Urinary bladder (tissue), 4 donors: Measurements from ENCODE around the gene ZFYVE28. TPM values are rescaled to one million over a fixed set of nuclear protein-coding genes. Genes with fewer than 3 reads are reported as not detected.

Experiments used
- DNase-seq: peaks from one replicate; pipeline ENCODE4 v3.0.0-alpha.2; 2015; ENCODE audit errors: extremely low spot score
- H3K27ac ChIP-seq: one replicate; pipeline ENCODE4 v1.5.1; 2013; ENCODE audit warnings: low read depth, mild to moderate bottlenecking, moderate library complexity
- H3K36me3 ChIP-seq: one replicate; pipeline ENCODE4 v1.6.1; 2013; ENCODE audit warnings: mild to moderate bottlenecking, moderate library complexity; ENCODE audit not compliant: insufficient read depth
- H3K4me1 ChIP-seq: one replicate; pipeline ENCODE4 v1.6.1; 2013; ENCODE audit warnings: mild to moderate bottlenecking, moderate library complexity; ENCODE audit not compliant: insufficient read depth
- H3K4me3 ChIP-seq: one replicate; pipeline ENCODE4 v1.5.1; 2013; ENCODE audit warnings: low read depth, low read length
- WGBS: extraction: QIAGEN DNeasy Blood & Tissue Kit; methylation state at CpG from one replicate; pipeline ENCODE4 v1.1.7; 2013; 5-methylcytosine and 5-hydroxymethylcytosine counted together
- polyA plus RNA-seq: library from polyadenylated mRNA; stranded (reverse); fragments of 200-250 nt; gene quantifications from one replicate; pipeline ENCODE4 v1.2.3, GENCODE V29; 2013
- total RNA-seq: library from RNA; depleted of rRNA; stranded (reverse); fragments of >200 nt; gene quantifications from one replicate; pipeline ENCODE4 v1.2.3, GENCODE V29; 2014
- donor health status: healthy with polysubstance abuse.
- donor health status: healthy.

Gene ZFYVE28
- total and polyA plus RNA-seq, 2 donors = 6.3 to 8.4 TPM

DNA sequence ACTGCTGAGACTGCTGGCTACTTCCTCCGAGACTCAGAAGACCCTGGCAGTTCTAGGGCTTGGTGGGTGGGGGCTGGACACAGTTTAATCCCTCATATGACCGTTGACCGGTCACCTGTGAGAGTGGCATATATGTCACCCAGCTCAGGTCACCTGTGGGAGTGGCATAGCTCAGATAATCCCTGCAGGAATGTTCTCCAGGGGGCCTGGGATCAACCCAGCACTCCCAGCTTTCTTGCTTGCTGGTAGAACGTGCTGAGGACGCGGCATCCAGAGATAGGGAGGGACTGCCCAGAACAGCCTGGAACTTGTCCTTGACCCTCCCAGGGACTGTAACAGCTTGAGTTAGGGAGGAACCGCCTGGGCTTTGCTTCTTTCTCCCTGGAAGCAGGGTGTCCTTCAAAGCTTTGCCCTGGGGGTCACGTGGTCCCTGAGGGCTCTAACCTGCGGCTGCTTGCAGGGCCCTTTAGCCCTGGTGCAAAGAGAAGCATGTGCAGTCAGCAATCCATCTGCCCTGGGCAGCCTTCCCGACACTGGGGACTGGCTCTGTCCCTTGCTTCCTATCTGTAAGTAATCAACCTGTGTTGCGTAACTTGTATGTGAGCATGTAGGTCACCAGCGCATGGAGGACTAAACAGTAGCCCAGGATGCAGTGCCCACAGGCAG, 55.3 kb downstream of the ZFYVE28 start:
- no peak for DNase-seq
- no peak overlapping the region for H3K27ac ChIP-seq
- H3K4me3 ChIP-seq = no peak overlapping the region
- H3K4me1 ChIP-seq = peaks cover 3% of the 10 kb centered on the region
- no peaks in the 10 kb centered on the region for H3K36me3 ChIP-seq
- WGBS = 78% methylated on average over 12 of the region's 12 CpGs

DNA sequence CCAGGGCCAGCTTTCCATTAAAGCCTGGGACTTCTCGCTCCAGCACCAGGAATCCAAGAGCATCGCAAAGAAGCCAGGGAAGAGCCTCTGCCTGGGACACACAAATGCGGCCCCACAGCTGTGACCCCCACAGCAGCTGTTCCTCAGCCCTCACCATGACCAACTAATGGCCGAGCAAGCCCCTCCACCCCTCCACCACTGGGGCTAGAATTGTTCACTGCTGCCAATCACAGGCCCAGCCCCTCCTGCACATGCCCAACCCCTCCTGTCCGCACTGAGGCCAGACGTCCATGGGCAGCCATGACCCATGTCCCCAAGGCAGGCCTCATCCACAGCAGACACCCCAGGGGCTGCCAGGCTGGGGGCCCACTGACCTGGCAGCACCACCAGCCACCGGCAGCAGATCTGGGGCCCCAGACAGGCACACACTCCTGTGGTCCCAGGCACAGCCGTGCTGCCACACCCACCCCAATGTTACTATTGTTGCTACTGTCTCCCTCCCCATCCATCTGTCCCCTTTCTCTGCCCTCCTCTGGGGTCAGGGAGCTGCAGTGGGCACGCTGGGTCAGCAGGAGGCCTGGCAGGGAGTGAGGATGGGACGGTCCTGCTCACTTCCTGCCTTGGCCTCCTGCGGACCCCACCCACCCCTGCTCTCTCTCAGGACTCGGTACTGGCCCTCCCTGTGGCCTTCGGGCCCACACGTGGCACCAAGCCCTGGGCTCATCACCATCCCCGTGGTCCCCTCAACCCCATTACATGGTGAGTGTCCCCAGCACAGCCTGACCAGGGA, 56.0 kb downstream of the ZFYVE28 start:
- Histone ChIP-seq H3K36me3 (no peaks in the 10 kb centered on the region), H3K27ac (no peak overlapping the region), H3K4me3 (no peak overlapping the region), H3K4me1 (peaks cover 3% of the 10 kb centered on the region)
- WGBS = 84% methylated on average over 15 of the region's 15 CpGs
- DNase-seq = no peak

DNA sequence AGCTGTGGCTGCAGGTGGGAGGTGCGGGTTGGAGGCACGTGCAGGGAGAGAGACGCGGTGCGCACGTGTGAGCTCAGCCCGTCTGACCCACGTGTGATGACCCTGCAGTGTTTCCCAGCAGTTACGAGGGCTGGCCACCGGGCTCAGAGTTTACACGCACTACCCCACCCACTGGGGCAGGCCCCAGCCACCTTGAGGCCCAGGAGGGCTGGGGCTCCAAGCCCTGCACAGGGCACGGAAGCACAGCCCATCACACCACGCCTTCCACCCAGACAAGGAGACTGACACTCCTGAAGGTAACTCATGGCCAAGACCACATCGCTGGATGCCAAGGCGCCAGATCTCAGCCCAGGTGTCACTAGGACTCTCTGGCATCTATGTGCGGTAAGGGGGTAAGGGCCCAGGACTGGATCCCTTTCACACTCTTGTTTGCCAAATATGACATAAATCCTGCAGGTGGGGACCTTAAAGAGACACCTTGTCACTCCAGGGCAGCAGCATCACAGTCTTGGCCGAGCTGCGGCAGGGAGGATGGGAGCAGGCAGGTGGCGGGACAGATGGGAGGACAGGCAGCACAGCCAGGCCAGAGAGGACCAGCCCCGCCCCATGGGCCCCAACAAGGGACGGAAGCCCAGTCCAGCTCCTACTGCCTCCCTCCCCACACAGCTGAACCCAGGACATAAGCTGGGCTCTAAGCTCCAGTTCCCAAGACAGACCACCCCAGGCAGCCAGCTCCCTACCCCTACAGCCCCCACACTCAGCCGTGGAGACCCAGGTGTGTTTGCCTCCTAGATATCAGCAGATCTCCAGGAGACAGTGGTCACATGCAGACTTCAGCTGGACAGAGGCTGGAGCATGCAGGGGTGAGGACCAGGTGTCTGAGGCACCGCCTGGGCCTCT, 56.8 kb downstream of the ZFYVE28 start:
- no peak for DNase-seq
- 82% methylated on average over 23 of the region's 23 CpGs for WGBS
- H3K4me1 ChIP-seq = peaks cover 3% of the 10 kb centered on the region
- H3K4me3 ChIP-seq = no peak overlapping the region
- H3K27ac ChIP-seq = no peak overlapping the region
- no peaks in the 10 kb centered on the region for H3K36me3 ChIP-seq

DNA sequence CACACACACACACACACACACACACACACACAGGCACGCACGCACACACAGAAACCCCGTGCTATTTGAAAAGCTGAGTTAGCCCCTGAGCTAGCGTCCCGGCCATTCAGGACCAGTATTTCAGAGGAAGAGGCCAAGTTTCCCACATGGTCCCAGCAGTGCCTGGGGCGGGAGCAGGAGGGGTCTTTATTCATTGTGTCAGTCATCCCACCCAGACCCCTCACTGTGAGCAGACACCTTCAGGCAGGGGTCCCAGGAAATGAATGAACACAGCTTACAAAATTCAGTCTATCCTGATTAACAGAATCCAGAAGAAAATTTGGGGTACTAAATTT, 58.1 kb downstream of the ZFYVE28 start:
- H3K4me3 ChIP-seq = no peak overlapping the region
- H3K27ac ChIP-seq = no peak overlapping the region
- no peak for DNase-seq
- H3K36me3 ChIP-seq = no peaks in the 10 kb centered on the region
- WGBS = 87% methylated on average over 6 of the region's 6 CpGs
- H3K4me1 ChIP-seq = peaks cover 3% of the 10 kb centered on the region

DNA sequence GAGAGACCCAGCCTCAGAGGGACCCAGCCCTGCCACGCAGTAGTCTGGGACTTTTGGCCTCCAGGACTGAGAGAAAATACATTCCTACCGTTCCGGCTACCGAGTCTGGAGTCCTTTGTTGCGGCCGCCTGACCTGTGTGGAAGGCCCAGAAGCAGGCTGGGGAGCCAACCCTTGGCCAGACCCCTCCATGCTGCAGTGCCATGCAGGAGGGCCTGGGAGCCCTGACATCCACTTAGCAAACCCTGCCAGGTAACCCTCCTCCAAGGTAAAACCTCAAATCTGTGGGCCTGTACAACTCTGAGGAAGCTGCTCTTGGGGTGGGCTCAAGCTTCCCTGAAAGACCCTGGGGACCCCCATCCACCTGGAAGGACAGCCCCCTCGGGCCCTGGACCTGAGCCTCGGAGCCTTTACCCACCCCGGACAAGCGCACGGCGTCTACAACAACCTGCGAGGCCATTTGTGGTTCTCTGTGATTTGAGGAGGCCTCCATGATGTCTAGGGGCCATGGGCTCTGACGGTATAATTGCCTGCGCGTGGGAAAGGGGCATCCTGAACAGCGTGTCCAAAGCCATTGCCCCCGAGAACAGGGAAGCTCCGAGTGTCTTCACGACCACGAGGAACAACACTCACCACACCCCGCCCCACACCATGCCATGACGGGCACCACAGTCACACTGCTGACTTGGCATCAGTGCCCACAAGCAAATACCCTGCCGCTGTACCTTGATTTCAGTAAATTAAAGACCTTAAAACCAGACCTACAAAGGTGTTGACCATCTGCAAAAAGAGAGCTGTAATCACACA, 58.7 kb downstream of the ZFYVE28 start:
- no peak overlapping the region for H3K27ac ChIP-seq
- H3K4me1 ChIP-seq = peaks cover 3% of the 10 kb centered on the region
- no peak for DNase-seq
- H3K4me3 ChIP-seq = no peak overlapping the region
- no peaks in the 10 kb centered on the region for H3K36me3 ChIP-seq
- WGBS = 92% methylated on average over 24 of the region's 24 CpGs

DNA sequence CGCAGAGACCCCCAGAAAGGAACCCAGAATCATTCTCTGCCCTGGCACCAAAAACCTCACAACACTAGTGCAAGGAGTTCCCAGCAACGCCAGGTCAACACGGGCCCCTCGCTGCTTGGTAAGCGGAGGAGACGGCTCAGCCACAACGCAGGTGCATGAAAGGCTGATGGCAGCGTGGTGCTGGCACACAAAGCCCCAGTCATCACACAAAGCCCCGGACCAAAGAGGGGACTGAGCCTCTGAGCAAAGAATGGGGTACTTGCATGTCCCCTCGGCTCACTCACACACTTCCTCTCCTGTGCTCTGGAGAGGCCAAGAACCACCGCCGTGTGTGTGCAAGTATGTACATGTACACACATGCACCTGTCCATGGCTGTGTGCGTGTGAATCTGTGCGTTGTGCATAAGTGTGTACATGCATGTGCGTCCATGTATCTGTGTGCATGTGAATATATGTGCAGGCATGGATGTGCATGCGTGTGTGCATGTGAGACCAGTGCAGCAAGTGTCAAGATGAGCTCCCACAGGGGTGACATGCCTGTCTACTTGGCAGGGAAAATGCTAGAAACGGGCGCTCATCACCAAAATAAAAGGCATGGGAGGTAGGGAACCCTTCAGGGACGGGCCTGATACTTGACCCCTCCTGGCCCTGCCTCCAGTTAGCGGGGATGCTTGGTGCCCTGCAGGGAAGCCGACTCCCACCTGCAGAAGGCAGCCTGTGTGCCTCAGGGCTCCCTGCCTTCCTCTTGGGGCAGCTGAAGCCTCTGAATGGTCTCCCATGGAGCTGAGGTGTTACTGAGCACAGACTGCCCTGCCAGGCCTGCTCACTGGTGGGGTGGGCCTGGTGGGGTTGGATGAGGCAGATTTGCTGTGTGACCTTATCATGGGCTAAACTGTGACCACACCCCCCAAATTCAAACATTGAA, 60.4 kb downstream of the ZFYVE28 start:
- no peak overlapping the region for H3K4me3 ChIP-seq
- 84% methylated on average over 21 of the region's 21 CpGs for WGBS
- H3K27ac ChIP-seq = no peak overlapping the region
- H3K4me1 ChIP-seq = peaks cover 1% of the 10 kb centered on the region
- H3K36me3 ChIP-seq = no peaks in the 10 kb centered on the region
- DNase-seq = no peak

DNA sequence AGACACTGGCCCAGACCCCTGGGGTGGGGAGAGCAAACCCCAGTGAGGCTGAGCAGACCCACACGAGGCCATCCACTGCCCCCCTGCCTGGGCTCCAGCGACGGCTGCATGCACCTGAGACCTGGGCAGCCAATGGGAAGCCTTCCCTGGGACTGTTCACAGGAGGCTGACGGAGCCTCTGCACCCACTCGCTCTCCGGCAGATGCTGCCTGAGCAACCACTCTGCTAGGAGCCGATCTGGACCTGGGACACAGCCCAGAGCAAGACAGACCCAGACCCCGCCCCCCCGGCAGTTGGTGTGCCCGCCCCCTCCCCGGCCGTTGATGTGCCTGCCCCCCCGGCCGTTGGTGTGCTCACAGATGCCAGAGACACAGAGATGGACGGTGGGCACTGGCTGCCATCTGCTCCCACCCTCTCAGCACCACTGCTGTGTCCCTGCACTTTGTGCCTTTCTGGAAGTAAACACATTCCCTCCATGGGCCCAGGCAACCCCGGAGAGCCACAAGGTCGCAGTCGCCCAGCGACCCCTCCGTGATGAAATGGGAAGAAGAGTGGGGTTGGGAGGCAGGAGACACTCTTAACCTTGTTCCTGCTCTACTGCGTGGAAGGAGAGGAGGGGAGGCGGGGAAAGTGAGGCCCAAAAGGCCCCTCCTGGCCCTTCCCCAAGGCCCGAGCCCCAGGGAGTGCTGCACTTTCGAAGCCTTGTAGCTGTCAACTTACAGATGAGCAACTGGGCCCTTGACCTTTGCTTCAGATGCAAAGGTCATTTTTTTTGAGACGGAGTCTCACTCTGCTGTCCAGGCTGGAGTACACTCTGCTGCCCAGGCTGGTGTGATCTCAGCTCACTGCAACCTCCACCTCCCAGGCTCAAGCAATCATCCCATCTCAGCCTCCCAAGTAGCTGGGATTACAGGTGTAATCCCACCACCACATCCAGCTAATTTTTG, 62.0 kb downstream of the ZFYVE28 start:
- DNase-seq = no peak
- H3K4me1 ChIP-seq = no peaks in the 10 kb centered on the region
- WGBS = 76% methylated on average over 25 of the region's 25 CpGs
- H3K36me3 ChIP-seq = no peaks in the 10 kb centered on the region
- H3K27ac ChIP-seq = no peak overlapping the region
- no peak overlapping the region for H3K4me3 ChIP-seq

DNA sequence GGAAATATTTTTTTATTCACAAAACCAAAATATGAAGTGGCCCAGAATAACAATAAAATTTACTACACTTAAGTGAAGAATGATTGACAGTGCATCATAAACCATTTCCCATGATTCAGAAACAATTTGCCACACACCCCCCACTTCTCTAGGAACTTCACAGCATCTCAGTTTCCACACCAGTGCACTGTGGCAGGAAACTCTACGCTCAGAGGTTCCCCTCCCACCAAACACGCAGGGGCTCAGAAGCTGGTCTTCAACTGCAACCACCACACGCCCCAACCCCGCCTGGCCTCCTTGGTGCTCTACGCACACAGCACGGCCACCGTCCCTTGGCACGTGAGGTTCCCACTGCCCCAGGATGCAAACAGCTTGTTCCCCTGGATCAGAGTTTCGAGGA, 63.7 kb downstream of the ZFYVE28 start:
- DNase-seq = no peak
- H3K27ac ChIP-seq = no peak overlapping the region
- H3K4me3 ChIP-seq = no peak overlapping the region
- 88% methylated on average over 9 of the region's 9 CpGs for WGBS
- no peaks in the 10 kb centered on the region for H3K4me1 ChIP-seq
- no peaks in the 10 kb centered on the region for H3K36me3 ChIP-seq

DNA sequence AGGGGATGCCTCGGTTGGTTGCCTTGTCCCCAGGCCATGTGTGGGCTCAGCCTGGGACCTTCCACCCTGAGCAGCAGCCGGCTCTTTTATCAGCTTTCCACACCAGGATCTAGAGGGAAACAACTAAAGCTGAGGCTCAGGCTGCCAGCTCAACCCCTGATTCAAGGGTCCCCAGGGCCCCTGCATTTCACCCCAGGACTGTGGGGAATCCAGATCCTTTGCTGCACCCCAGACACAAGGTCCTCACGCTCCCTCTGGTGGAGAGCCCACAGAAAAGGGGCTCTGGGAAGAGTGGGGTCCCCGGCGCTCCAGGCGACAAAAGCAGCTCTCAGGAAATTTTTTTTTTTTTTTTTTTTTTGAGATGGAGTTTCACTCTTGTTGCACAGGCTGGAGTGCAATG, 64.3 kb downstream of the ZFYVE28 start:
- Histone ChIP-seq H3K4me1 (no peaks in the 10 kb centered on the region), H3K4me3 (no peak overlapping the region), H3K27ac (no peak overlapping the region), H3K36me3 (no peaks in the 10 kb centered on the region)
- no peak for DNase-seq
- WGBS = 67% methylated on average over 6 of the region's 6 CpGs

DNA sequence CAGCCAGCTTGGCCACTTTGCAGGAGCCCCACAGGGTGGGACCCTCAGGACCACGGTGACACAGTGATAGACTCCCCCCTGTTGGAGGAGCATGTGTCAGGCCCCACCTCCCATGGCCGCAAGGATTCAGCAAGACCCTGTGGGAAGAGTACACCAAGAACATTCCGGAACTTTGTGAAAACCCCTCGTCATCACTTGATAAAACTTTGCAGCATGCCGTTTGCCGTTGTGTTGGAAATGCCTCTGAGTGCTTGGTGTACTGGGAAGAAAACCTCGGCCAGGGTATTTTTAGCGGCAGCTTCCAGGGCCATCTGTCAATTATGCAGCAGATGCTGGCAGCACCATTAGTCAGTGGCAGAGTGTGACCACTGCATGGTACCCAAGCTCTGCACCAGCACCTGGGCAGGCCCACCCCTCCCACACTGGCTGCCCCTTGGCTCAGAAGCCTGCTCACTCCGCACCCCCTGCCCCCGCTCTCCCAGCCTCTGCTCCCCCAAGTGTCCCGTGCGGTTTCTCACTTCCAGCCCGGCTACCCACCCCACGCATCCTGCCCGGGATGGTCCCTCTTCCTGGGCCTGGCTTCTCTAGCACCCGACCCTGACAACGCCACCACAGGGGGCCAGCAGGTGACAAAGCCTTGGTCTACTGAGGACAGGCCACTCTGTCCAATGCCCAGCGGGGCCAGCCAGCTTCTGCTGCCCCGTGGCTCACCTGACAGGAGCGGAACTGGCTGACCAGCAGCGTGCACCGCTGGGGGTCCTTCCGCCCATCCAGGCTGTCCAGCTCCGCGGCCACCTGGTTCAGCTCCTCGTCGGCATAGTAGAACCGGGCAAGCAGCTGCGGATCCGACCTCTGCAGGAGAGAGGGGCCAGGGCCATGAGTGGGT, 65.0 kb downstream of the ZFYVE28 start:
- DNase-seq = no peak
- H3K4me1 ChIP-seq = no peaks in the 10 kb centered on the region
- H3K4me3 ChIP-seq = no peak overlapping the region
- H3K27ac ChIP-seq = no peak overlapping the region
- no peaks in the 10 kb centered on the region for H3K36me3 ChIP-seq
- 68% methylated on average over 30 of the region's 30 CpGs for WGBS

DNA sequence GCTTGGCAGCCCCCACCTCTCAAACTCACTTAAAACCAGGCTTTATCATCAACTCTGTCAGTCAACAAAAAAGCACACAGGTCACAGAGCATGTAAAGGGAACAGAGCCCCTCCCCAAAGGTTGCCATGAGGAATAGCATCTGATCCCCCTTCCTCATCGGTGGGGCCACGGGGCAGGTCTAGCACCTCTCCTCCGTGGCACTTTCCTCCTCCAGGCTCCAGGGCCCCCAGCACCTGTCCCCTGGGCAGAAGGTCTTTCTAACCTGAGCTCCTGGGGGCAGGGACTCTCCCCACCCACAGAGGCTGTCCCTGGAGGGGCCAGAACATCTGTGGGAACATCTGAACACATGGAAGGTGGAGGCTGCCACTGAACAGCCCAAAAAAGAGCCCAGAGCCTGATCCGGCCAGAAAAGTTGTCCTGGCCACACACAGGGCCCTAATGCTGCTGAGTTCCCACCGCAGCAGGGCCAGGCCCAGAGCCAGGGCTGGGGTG, 65.7 kb downstream of the ZFYVE28 start:
- no peaks in the 10 kb centered on the region for H3K36me3 ChIP-seq
- no peak overlapping the region for H3K4me3 ChIP-seq
- DNase-seq = no peak
- no peaks in the 10 kb centered on the region for H3K4me1 ChIP-seq
- WGBS = 77% methylated on average over 5 of the region's 5 CpGs
- no peak overlapping the region for H3K27ac ChIP-seq
